Activated CD4-positive, CD25-positive, alpha-beta regulatory T cell treated with anti-CD3 and anti-CD28 coated beads, Interleukin-2, amount 50 U/mL, for 72 hours (primary cell): ENCODE data around the gene SEPTIN5.

Experiments
- DNase-seq: peaks from one replicate; pipeline ENCODE4 v3.0.0; 2021

The SEPTIN5 gene

DNA sequence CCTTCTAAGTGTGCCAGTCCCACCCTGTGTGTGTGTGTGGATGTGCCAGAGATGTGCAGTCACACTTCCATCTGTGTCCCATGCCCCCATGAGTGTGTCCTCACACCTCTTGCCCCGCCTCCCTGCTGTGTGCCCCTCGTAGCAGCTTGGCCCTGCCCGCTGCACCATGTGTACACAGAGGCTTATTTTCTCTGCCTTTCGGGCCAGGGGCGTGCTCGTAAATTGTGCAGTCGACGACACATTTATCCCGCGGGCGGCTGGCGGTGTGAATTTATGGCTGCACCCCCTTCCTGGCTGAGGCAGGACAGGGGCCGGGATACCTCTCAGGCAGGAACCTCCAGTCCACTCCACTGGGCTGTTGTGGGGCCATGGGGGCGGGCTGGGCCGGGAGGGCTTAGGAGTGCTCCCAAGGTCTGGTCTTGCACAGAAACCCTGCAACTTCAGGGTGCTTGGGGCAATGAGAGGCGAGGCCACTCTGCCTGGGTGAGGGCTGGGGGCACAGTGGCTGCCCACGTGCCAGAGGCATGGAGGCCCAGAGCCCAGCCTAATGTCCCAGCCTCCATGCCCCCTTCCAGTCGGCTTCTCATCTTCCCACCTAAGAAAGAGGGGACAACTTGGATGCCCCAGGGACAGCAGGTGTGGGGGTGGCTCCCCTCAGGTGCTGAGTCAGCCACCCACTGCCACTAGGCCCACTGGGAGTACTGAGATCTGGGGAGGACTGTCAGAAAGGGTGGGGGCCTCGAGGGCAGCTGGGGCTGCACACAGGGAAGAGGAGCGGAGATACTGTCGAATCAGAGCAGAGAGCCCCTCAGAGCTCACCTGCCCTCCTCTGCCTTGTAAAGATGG is 21.6 kb downstream of the SEPTIN5 start:
- no peak for DNase-seq

GRCh38 chr22:19737846-19738663 is 23.8 kb downstream of the SEPTIN5 start:
- no peak for DNase-seq

- no peak for DNase-seq
These were observed 24.6 kb downstream of the SEPTIN5 start for GRCh38 chr22:19738664-19739447.

DNA sequence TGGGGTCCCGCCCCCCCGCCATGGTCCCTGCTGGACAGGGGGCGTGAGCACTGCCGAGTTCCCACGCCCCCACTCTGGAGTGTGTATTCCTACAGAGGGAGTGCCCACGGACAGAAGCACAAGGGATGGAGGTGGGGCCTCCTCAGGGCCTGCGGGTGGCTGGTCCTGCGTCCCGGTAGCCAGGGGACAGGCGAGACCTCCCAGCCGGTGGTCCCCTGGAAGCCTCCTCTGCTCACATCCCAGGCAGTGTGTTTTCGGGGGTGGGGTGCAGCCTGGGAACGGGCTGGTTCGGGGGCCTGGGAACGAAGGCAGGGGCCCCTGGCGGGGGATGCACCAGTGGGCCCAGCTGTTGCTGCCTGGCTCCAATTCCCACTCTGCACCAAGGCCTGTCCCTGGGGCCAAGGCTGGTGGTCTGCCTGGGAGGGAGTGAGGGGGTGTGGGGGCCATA is 25.2 kb downstream of the SEPTIN5 start:
- DNase-seq: no peak

- DNase-seq: no peak
These were observed 25.7 kb downstream of the SEPTIN5 start for GRCh38 chr22:19739911-19740449.

- no peak for DNase-seq
These were observed 26.3 kb downstream of the SEPTIN5 start for GRCh38 chr22:19740586-19740985.

DNA sequence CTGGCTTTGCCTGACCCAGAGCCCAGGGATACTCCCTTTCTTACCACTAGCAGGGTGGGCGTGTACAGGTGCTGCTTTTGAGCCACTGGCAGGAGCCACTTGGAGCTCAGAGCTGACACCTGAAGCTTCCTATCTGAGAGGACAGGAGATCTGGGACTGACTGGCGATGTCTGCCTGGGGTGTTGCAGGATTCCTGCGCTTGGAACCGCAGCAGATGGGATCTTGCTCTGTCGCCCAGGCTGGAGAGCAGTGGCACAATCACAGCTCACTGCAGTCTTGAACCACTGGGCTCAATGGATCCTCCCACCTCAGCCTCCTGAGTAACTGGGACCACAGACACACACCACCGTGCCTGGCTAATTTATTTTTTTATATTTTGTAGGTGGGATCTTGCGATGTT is 26.8 kb downstream of the SEPTIN5 start:
- no peak for DNase-seq

GRCh38 chr22:19742160-19743066 is 28.1 kb downstream of the SEPTIN5 start:
- DNase-seq: no peak

- no peak for DNase-seq
These were observed 28.8 kb downstream of the SEPTIN5 start for GRCh38 chr22:19743081-19743480.

- no peak for DNase-seq
These were observed 29.3 kb downstream of the SEPTIN5 start for GRCh38 chr22:19743651-19744050.

GRCh38 chr22:19744350-19745006 is 30.2 kb downstream of the SEPTIN5 start:
- no peak for DNase-seq

DNA sequence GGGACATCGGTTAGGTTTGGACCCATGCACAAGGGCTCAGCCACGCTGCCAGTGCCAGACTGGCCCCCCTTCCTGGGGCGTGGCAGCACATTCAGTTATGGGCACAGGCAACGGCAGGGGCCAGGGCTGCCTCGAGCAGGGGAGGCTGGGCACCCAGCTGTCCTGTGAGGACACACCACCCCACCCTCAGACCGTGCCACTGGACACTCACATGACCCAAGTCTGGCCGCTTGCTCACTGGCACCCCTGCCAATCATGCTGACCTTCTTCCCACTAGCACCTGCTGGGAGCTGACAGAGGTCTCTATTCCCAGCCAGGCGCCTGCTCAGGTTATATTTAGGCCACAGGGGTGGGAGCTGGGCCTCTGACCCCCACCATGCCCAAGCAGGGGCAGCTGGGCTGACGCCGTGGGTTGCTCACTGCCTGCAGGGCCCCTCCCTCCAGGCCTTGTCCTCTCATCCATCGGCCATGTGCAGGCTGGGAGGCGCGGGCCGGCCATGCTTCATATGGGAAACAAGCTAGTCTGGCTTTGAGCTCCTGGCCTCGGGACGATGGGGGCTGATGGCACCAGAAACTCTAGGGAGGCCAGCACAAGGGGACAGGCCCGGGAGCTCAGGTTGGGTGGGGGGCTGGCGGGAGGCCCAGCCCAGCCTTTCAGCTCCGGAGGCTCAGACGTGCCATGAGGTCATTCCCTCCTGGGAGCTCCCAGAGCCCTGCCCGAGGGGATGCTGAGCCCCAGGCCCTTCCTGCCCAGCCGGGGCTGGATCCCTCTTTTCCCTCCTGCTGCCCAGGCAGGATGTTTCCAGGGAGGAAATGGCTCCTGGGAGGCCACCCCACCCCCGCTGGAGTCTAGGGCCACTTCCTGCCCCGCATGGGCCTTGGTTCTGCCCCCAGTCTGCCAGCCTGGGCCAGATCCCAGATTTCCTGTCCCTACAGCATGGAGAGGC is 31.1 kb downstream of the SEPTIN5 start:
- DNase-seq: no peak

DNA sequence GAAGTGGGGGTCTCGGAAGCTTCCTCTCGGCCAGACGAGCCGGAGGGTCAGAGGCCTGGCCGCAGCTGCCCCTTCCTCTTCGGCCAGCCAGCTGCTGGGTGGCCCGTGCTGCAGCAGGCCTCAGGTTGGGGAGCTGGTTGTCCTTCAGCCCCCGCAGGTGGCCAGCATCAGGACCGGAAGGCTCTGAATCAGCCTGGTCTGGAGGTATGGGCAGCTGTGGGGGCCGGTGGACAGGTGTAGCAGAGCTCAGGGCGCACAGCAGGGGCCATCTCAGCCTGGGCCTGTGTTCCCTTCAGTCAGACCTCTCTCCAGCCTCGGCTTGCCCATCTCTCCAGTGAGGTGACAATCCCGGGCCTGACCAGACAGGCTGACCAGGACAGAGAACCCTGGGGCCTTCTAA is 32.4 kb downstream of the SEPTIN5 start:
- no peak for DNase-seq

DNA sequence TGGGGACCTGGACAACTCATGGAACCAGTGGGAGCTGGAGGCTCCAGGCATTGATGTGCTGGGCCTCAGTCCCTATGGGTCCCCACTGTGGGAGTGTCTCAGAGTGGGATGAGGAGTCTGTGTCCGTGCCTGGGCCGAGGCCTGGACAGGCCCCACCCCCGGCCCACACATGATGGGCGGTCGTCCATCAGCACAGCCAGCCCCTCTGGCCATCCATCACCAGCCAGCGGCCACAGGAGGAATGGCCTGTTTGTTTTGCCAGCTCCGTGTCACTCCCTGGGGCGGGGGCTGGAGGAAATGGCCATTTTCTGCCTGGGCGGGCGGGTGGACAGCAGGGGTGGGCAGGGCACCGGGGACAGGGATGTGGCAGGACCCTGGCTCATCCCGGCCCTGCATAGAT is 33.2 kb downstream of the SEPTIN5 start:
- no peak for DNase-seq

DNA sequence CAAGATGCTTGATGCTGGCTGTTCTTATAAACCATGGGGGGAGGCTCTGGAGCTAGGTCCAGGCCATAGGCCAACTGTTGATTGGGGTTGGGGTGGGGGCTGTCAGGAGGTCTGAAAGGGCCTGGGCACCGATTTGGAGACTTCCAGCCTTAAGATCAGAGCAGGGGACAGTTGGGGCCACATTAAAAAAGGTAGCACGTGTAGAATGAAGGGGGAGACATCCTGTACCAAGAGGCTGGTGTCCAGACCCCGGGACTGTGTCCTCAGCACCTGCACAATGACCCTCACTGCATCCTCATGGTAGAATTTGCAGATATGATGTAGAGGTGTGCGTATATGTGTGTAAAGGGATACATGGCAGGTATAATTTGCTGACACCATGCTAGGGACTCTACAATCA is 33.8 kb downstream of the SEPTIN5 start:
- DNase-seq: no peak

DNA sequence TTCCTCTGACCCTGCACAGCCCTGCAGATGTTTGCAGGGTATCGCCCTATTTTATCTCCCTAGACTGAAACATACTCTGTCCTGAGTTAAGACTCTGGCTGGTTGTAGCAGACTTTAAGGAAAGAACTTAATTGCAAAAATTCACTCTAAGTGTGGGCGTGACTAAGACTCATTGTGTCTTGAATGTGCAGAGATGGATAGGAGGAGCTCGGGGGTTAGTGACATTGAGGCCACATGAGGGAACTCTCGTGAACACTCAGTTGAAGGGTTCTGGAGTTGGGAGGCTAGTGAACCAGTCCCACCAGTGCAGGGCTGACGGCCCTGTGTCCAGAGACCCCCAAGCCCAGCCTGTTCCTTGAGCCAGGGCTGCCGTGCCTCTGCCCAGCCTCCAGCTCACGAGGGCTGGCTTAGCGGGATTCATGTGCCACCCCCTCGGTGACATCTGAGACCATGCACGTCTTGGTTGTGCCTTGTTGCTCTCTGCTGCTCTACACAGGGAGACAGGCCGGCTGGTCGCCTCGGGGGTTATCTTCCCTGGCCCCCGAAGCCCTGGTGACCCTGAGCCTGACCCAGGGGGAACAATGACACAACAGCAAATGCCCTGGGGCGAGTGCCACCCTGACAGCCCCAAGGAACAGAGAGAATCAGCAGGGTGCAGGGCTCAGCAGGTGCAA is 34.8 kb downstream of the SEPTIN5 start:
- no peak for DNase-seq

DNA sequence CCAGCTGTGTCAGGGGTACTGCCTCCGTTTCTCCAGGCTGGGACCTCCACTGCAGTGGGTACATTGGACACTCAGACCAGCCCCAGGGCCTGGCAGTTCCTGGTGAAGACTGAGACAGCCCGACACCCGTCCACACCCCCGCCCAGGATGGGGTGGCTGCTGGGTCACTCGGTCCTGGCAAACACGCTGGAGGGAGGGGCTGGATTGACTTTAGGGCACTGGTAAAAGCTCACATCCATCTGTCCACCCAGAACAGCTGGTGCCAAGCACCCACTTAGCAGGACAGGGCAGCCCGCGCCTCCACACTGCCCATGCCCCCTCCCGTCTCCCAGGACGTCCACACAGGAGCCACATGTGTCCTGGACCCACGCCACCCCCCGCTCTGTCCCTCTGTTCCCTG is 35.6 kb downstream of the SEPTIN5 start:
- DNase-seq: no peak

- no peak for DNase-seq
These were observed 36.5 kb downstream of the SEPTIN5 start for GRCh38 chr22:19750507-19751490.
